SH-SY5Y (cell line): ENCODE results near the gene CYBB.

Experiments used
- GATA2 ChIP-seq: IDR thresholded peaks from 2 replicates; pipeline ENCODE4 v1.6.1; 2011; ENCODE audit warnings: mild to moderate bottlenecking, low read depth, low read length
- GATA3 ChIP-seq: IDR thresholded peaks from 2 replicates; pipeline ENCODE4 v1.6.1; 2011; ENCODE audit warnings: low read depth, mild to moderate bottlenecking, low read length, moderate library complexity

DNA sequence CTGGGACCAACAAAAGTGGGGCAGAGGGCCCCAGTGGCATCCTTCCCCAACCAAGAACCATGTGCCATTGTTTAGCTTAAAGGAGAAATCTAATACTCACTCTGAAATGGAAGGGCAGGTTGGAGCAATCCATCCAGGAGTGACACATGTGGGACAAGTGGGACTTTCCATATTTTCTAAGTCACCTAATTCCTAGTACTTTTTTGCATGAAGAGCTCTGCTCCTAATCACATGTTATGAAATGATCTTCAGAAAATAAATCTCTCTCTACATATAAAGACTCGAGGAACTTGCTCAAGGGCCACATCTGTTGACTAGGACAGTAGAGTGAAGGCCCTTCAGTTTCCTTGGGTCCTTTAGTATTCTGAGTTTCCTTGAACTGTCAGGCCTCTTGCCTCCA lies 2.5 kb downstream of the CYBB start:
- TF ChIP-seq GATA2 (no peak), GATA3 (no peak)
